GM18499 (cell line): ENCODE measurements around the gene LRRC47.

Experiments used
- ATAC-seq: cut with Tn5 transposase; IDR thresholded peaks from one replicate; pipeline ENCODE4 v1.9.1; 2021; ENCODE audit warnings: moderate number of reproducible peaks; ENCODE audit not compliant: insufficient read depth, unreplicated experiment

LRRC47 gene

GRCh38 chr1:3787745-3788605 lies 8.3 kb downstream of the LRRC47 start:
- no peak for ATAC-seq

DNA sequence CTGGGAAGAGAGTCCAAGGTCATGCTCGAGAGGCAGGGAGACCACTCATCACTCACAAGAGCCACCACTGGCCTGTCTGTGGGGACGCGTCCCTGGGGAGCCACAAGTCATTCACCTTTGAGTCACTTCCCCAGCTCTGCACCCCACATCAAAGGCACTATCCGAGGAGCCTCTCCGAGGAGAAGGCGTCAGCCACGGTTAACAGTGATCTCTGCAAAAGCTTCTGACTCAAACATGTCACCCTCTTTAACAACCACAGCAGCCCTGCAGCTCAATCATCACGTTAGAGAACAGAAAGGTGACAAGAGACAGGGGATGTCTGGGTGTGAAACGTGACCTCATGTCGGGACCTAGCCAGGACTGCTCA lies 9.0 kb downstream of the LRRC47 start:
- no peak for ATAC-seq

DNA sequence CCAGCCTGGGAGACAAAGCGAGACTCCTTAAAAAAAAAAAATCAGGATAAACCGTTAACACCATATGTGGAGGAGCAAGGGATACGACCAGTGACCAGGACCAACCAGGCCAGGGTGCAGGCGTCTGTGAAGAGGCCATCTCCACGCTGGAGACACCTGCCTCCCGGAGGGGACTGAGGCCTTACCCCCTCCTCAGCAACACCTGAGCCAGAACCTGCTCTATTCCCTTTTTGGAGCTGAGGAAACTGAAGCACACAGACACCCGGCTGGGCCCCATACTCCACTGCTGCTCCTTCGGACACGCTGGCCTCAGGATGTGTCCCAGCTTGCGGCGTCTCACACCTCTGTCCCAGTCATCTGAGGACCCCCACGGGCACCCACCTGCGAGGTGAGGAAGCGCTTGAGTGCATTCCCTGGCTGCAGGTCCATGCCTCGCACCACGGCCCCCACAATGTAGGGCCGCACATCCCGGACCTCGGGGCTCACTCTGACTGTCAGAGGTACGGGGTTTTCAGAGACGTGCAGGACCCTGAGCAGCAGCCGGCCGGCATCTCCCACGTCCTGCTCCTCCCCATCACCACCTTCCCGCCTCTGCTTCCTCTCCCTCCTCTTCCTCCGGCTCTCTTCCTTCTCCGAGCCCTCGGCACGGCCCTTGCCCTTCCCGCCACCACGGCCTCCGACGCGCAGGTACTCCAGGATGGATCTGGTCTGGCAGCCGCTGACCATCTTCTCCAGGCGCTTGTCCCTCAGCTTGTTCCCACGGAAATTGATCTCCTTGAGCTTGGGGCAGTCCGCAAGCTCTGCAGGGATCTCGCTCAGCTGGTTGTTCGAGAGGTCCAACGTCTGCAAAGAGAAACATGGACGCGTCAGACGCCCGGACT lies 9.6 kb downstream of the LRRC47 start:
- ATAC-seq = no peak

- ATAC-seq = no peak
Observed at GRCh38 chr1:3785456-3786157, 10.7 kb downstream of the LRRC47 start.

GRCh38 chr1:3785045-3785444 lies 11.3 kb downstream of the LRRC47 start:
- no peak for ATAC-seq

DNA sequence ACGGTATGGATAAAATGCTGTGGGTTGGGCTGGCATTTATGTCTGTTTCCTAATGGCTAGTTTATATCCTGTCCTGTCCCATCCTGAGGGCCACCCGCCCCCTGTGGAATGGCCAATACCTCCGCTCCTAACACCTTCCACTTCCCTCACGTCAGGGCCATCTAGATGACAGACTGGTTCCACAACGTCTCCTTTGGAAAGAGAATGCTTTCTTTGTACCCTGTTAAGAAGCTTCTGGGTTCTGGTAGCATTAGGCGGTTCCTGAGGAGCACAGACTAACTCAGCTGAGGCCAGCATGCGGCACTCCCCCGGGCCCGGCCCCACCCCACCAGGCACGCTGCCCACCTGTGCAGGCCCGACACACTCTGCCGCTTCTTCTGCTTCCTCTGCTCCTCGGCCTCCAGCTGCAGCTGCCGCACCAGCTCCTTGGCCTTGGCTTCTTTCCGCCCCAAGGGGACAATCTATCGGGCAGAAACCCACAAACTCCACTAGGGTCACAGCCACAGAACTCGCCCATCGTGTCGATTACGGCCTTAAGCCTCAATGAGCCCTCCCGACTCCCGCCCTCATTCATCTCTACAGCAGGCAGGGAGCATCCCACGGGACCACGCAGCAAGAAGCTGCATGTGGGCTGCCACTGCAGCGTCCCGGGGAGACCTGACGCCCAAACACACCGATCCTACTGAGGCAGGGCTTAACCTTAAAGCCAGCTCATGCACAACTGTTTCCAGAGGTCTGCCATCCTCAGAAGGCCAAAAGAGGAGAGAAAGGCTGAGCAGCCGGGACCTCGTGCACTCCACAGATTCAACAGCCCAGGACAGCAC lies 12.4 kb downstream of the LRRC47 start:
- ATAC-seq = no peak

DNA sequence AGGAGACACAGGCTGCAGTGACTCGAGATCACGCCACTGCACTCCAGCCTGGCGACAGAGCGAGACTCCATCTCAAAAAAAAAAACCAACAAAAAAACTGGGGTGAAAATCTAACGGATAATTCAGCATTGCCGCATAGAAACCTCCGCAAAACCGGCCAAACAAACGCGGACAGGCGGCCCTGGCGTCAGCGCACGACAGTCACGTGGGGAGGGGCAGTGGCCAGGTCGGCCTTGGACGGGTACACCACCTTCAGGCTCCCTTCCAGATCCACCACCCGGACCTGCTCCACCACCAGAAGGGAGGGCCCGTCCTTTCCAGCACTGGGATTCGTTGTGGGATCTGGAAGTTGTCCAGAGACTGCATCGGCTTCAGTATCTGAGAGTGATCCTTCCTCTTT lies 15.4 kb downstream of the LRRC47 start:
- no peak for ATAC-seq

GRCh38 chr1:3779912-3780416 lies 16.3 kb downstream of the LRRC47 start:
- no peak for ATAC-seq

- no peak for ATAC-seq
Observed at GRCh38 chr1:3779265-3779911, 16.9 kb downstream of the LRRC47 start.

GRCh38 chr1:3778590-3779264 lies 17.6 kb downstream of the LRRC47 start:
- ATAC-seq = no peak

GRCh38 chr1:3777647-3778589 lies 18.4 kb downstream of the LRRC47 start:
- ATAC-seq = no peak

- ATAC-seq = no peak
Observed at GRCh38 chr1:3777078-3777547, 19.2 kb downstream of the LRRC47 start.

DNA sequence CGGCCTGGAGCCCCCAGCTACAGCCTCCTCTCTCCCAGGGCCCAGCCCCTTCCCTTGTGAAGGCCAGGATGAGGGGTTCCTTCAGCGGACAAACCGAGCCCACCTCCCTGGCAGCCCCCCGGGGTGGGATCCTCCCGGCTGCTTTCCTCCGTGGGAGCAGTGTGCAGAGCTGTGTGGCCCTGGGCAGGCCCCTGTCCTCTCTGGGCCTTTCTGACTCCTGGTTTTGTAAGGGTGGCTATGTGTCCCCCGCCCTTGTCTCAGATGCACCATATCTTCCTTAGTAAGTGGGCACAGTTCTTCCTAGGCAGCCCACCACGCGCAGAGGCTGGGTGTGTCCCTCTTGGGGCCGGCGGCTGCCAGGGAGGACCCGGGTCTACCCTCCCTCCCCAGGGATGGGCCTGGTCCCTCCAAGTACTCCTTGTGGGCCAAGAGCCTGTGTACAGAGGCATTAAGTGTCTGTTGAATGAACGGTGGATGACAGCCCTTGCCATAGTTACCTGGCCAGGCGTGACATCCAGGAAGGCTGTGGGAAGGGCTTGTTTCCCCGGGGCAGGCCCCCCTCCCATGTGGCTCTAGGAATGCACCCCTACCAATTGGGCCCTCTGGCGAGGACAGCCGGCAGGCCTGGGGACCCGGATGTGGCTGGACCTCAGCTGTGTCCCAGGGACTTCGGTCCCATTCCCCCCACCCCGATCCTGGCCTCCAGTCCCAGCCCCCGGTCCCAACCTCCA lies 19.9 kb downstream of the LRRC47 start:
- no peak for ATAC-seq

DNA sequence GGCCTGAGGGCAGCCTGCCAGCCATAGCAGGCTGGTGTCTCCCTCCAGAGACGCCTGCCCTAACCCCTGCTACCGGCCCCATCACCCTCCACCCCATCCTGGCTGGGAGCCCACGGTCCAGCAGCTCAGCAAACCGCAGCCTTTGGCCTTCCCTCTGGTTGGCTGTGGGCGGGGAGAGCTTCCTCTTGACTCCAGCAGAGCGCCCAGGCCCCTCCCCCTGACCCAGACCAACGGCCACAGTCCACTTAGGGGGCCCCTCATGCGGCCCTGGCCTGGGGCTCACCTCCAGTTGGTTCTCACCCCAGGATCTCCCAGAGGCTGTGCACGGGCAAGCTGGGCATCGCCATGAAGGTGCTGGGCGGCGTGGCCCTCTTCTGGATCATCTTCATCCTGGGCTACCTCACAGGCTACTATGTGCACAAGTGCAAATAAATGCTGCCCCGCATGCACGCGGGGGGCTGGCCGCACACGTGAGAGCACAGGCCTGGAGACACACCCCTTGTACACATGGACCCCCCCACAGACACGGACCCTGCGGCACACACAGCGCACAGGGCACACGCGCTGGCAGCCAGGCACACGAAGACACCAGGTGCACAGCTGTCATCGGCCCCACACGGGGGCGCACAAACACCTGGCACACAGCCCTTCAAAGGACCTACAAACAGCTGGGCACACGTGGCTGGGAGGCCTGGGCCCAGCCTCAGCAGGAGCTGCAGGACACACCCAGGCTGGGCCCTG lies 20.6 kb downstream of the LRRC47 start:
- no peak for ATAC-seq

DNA sequence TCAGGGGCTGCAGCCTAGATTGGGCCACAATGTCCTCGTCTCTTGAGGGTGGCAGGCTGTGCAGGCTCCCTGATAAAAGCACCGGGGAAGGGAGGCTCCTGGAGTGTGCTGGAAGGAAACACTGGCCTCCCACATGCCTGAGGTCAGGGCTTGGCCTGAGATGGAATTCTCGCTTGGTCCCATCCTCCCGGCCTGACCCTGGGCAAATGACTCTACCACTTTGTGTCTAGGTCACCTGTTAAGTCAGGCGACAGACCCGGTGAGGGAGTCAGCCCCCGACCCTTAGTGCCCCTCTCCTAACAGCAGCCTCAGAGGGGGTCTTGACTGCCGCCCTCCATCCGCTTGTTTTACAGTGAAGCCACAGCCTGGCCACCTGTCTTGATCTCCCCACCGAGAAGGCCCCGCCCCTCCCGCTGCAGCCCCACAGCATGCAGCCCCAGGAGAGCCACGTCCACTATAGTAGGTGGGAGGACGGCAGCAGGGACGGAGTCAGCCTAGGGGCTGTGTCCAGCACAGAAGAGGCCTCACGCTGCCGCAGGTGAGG lies 21.3 kb downstream of the LRRC47 start:
- ATAC-seq = no peak
